Effector CD8-positive, alpha-beta T cell (primary cell): Measurements from ENCODE around the gene KCNC4.

Experiments used
- DNase-seq: peaks from one replicate; lab custom pipeline; 2025; lab: John Stamatoyannopoulos, UW

The KCNC4 gene

DNA sequence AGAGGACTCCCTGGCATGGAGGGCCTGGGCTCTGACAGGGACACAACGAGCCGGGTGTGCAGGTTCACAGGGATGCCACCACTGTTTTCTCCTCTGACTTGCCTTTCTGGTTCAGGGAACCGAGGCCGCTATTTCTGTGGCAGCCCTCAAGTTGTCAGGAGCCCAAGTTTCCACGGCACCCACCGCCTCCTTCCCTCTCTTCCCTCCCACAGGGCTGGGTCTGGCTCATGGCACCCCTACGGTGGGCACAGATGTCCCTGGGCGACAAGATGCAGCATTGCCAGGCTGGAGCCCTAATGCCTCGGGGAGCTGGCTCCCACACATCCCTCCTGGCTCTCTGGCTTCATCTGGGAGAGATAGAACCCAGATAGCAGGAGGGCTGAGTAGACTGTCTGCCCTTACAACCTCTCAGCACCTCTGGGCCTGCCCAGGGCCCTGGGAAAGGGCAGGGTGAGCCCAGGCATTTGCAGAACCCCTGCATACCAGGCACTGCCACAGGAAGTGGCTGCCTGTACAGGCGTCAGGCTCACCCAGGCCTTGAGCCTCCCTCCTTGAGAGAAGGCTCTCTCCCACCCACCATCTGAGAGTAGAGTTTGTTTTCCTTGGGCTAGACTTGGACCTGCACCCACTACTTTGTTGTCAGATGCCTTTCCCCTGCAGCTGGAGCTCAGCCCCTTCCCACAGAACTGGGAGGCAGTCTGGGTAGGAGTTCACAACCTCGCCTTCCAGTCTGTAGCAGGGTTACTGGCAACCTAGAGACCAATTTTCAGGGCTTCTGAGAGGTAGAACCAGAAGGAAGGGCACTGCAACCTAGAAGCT is 20.5 kb downstream of the KCNC4 start:
- no peak for DNase-seq

DNA sequence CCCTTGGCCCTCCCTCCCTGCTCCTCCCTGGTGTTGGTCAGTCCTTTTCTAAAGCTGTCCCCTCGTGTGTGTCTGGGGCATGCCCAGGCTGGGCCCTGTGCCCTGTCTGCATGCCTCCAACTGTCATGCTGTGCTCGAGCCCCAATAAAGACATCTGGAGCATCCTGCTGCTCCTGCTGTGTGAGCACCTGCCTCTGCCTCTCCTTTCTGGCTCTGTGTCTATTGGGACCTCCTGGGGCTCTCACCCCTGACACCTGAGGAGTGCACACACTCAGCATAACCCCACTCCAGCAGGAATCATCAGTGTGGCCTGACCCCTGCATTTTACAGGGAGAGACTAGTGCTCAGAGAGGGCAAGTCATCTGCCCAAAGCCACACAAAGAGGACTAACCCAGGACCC is 23.7 kb downstream of the KCNC4 start:
- no peak for DNase-seq

DNA sequence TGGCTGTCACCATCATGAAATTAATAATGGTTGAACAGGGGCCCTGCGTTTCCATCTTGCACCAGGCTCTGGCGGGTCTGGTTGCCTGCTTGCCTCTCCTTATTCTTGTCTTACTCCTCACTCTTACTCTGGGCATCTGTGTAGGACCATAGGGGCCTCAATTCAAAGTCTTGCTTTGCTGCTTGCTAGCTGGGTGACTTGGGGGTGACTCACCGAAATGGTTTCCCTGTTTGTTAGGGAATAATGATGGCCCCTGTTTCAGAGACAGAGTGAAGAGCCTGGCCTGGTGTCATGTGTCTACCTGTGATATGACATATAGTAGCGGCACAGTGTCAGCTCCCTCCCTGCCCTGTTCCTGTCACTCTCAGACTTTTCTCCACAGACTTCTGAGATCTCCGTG is 24.6 kb downstream of the KCNC4 start:
- no peak for DNase-seq

DNA sequence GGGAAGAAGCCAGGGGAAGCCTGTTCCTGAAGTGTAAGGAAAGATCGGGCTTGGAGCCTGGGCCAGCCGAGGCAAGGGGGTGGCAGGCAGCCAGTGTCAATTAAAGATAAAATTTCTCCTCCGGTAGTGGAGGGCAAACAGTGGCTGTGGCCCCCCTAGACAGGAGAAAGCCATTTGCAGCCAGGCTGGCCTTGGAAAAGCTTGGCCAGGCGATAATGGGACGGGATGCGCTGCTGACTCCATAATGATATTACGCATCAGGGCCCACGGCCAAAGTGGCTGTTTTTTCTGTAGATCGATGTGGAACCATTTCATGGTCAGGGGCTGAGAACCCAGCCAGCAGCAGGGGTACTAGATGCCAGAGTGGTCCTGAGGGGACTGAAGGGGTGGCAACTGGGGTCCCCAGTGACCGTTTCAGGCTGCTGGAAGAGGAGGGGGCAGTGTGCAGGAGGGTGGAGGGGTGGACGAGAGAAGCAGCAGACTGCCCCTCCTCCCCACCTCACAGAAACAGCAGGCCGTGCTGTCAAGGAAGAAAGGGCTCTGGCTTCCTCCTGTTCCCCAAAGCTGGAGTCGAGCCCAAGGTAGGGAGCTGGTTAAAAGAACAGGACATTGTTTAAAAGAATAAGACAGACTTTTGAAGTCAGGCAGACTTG is 25.2 kb downstream of the KCNC4 start:
- DNase-seq, result no peak

DNA sequence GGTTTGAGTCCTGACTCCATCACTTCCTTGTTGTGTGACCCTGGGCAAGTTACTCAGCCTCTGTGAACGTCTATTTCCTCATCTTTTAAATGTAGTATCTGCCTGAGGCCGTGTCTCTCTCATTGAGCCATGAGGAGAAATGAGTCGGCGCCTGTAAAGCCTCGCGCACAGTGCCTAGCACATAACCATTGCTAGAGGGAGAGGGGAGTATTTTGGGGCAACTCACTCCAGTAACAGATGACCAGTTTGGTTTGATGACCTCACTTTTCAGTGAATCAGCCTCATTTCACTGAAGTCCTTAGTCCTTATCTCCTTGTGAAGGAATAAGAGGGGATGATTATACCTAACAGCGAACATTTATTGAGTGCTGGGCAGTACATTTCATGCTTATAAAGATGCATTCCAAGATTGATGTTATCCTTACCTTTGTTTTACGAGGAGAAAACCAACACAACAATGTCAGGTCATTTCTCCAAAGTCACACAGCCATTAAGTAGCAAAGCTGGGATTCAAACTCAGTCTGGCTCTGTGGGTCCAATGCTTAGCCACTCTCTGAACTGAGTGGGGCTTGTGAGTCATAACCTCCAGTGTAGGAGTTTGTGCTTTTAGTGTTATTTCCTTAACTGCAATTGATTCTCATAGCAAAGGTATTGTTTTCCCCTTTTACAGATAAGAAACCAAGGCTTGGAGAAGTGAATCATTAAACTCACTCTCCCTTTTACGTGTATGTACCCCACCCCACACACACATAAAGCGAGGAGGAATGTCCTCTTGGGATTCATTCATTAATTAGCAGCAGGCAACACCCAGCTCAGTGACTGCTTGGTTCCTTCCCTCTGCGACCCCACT is 25.9 kb downstream of the KCNC4 start:
- no peak for DNase-seq

DNA sequence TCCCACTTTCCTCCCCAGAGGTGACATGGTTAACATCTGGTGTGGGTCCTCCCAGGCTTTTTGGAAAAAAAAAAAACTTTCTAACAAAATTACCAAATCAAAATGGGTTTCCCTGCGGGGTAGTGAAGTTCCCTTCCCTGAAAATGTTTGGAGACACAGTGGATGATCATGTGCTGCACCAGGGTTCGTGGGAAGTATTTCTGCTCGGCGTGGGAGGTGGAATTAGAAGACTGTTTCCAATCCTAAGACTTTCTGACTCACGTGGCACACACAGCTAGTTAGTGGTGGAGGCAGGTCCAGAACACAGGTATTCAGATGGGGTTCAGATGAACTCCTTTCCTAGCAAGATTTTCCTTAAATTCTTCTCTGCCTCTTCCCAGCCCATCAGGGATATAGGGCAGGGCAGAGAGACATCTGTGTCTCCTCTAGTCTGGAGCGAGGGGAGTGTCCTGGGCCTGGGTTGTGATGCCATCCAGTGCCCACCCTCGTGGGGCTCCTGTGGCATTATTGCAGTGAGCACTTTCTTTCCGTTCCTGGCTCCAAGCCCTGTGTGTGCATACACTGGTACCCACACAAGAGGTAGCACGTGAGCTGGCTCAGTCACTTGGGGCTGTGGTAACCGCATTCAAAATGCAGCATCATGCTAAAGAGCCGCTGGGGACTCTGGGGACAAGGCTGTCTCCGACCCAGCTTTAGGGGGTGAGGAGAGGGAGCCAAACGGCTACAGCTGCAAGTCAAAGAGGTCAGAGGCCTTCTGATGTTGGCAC is 27.5 kb downstream of the KCNC4 start:
- DNase-seq, result no peak

DNA sequence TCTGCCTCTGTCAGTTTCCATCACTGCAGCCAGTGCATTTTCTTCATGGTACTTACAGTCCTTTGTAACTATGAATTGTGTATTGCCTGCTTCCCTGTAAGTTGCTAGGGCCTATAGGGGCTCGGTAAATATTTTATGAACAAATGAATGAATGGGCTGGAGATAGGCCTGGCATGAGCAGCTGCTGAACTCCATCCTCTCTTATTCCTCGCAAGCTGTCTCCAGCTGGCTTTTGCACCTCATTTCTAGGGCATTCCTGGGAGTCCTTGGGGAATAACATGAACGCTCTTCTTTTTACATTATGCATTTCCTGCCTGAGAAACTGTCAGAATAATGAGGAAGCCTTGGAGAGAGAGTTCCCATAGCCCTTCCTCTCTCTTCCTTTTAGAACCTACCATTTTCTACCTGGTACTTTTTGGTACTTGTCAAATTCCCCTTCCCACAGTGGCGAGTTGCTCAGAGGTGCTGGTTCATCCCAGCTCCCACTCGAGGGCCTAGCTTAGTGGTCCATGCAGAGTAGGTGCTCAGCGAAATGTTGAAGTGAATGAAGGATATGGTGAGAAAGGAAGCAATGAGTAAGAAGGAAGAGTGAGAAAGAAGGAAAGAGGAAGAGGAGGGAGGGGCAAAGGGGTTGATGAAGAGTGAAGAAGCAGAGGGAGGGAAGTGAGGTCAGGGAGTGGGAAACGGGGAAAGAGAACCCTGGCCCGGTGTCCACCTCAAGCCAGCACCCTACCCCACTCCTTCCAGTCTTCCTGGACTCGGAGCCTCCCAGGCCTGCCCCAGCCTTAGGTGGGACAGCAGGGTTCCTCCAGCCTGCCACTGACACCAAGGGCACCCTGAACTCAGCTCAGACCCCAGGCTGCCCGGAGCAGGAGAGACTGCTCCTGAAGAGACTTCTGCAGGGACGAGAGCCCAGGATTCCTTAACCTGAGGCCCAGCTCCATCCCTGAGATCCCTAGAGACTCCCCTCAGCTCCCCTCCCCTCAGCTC is 29.6 kb downstream of the KCNC4 start:
- DNase-seq, result no peak

DNA sequence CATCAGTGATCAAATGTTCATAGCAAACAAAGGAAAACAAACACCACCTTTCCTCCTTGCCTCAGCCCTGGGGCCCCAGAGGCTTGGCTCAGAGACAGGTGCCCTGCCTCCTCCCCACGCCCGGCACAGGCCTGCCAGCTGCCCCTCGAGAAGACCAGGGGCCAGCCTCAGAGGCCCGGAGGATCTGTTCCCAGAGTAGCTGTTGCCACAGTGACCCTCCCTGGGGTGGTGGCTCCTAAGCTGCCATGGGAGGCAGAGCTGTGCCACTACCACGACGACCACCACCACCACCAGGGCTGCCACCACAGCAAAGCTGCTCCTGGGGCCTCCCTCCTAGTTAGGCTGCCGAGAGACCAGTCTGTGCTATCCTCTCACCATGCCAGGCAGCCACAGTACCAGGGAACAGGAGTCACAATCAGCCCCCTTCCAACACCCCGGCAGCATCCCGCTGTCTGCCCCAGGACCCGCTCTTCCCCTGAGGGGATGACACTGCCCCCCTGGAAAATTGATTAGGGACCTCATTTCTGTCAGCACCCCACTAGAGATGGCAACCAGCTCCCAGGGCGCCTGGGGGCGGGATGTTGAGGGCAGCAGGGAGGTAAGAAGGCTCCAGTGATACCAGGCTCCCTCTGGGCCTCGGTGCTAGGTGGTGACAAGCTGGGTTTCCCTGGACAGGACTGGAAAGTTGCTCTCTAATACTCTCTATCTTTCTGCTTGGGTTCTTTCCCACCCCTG is 30.5 kb downstream of the KCNC4 start:
- DNase-seq, result no peak

DNA sequence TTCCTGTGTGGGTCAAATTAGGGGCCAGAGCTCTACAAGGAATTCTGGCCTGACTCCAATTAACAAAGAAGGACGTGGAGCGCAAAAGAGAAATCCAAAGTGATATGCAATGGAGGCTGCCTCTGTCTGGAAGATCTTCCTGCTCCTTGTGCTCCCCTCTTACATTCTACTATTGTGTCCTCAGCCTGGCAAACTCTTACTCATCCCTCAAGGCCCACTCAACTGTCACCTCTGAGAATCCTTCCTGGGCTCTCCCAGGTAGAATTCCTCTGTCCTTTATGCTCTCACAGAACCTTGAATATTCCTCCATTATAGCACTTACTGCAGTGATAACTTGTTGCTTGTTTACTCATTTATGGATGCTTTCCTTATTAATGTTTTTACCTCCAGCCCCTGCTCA is 31.4 kb downstream of the KCNC4 start:
- no peak for DNase-seq

DNA sequence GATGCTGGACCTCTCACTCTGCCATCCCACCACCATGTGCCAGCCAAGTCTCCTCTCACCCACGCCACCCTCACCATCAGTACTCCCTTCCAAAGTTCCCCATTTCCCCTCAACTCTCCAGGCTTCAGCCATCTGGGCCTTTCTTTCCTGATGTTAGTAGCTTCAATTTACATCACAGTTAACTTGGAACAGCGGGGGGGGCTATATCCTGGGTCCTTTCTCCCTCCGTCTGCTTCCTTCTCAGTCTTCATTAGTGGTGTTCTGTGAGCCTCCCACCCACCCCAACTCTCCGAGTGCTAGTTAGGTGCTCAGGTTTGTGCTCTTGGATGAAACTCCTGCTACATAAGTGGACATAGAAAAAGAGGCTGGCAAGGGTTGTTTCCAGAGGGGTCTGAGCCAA is 31.9 kb downstream of the KCNC4 start:
- DNase-seq, result no peak

DNA sequence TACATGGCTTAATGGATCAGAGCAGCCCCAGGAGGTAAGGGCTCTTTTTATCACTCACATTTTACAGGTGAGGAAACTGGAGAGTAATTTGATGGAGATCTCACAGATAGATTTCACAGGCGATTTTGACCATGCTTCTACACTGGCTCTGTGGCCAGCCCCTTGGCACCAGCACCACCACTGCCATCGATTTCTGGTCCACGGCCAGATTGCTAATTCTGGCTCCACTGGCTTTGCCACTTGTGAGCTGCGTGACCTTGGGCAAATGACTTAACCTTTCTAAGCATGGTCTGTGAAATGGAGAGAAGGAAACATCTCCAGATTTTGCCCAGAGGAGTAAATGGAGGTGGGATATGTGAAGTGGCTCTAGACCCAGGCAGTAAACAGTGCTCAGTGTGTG is 32.6 kb downstream of the KCNC4 start:
- no peak for DNase-seq

DNA sequence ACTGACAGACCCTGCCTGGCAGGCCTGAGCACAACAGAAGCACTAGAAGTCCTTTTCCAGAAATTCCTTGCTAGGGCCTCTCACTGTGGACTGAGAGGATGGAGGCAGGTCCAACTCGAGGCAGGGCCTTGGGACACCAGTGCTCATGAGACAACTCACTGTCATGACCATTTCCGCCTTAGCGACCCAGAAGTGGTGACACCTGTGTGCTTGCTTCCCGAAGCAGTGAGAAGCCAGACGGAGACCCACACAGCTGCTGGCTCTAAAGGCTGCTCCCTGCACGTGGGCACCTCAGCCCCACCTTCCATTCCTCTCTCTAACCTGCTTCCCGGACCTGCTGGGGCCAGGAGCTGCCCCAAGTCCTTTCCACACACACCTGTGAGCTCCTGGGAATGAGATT is 33.0 kb downstream of the KCNC4 start:
- no peak for DNase-seq

DNA sequence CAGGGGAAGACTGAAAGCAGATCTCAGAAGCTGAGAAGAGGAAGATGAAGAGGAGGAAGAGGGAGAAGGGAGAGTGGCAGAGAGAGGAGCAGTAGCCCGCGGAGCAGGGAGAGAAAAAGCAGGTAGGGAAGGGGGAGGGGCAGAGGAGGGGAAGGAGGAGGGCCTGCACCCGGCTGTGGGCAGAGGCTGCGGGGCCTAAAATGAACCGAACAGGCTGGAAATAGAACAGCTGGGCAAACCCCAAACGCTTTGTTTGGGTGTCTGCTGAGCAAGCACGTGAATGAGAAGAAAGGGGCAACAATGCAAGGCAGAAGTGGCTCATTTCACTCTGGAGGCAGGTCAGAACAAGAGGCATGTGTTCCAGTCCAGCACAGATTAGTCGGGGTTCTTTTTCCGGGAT is 33.5 kb downstream of the KCNC4 start:
- DNase-seq, result no peak

DNA sequence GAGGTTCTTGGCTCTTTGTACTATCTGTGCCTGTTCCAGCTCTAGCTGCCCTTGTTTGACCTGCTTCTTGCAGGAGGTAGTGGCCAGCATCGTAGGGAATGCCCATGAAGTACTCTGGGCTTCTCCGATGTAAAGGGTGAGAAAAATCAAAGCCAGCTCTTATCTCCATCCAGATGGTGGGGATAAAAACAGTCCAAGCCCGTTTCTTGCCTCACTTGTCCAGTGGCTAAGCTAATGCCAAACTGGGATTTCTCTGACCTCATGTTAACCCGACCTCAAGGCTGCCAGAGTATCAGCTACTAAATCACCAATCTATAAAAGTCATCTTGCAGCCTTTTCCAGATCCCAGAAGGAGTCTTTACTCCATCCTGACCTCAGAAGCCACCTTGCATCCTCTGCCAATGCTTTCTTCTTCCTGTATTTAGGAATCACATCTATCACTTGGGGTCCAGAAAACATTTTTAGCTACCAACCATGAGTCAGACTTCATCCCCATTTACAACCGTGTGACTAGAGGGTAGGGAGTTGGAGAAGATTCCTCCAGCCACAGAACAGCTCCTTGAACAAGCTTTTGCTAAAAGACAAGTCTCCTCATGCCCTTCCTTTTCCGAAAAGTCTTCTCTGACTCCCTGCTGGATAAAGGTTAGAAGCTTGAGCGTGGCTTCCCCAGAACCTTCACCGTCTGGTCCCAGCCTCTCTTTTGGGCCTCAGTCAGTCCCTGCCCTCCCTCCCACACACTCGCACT is 35.9 kb downstream of the KCNC4 start:
- DNase-seq, result no peak

DNA sequence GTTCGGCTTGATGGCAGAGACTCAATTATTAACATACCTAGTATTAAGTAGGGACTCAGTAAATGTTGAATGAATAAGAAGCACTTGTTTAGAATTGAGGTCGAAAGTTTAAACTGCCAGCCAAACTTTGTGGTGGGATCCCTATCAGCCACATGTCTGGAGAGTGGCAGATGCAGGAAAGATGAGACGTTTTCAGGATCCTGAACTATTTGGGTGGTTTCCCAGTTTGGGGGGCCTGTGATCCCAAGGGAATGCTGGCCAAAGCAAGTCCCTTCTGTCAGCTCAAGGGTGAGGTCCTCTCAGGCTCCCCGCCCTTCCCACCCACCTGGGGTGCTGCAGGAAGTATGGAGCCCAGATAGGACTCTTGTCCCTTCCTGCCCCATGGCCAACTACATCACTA is 38.6 kb downstream of the KCNC4 start:
- DNase-seq, result no peak

DNA sequence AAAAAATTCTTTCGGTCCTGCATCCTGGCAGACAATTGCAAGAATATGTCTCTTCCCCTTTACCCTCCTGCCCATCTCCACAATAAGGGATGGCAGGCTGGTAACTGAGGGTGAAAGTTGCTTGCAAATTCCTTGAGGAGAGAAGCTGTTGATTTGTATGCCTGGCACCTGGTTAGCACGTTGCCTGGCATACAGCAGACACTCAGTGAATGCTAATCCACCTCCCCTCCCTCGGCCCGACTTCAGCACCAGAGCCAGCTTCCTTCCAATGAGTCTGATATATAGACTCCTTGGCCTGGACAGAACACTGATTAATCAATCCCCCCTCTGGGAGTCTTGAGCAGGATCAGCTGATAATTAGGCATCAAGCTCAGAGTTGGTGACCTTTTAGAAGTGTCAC is 39.1 kb downstream of the KCNC4 start:
- no peak for DNase-seq

DNA sequence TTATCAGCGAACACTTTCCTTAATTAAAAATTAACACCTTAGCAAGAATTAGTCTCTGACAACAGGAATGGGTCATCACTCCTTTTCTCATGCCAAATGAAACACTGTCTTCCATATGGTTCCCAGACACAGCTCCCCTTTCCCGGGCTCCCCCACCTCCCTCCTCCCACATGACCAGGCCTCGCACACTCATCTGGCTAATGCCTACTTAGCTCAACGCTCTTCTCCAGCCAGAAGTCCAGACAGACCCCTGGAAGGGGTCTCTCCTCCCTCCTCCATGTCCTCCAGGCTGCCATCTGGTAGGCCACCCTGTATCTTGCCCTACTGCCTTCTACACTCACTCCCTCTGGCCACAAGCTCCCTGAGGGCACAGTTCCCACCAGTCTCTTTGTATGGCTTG is 39.9 kb downstream of the KCNC4 start:
- no peak for DNase-seq

DNA sequence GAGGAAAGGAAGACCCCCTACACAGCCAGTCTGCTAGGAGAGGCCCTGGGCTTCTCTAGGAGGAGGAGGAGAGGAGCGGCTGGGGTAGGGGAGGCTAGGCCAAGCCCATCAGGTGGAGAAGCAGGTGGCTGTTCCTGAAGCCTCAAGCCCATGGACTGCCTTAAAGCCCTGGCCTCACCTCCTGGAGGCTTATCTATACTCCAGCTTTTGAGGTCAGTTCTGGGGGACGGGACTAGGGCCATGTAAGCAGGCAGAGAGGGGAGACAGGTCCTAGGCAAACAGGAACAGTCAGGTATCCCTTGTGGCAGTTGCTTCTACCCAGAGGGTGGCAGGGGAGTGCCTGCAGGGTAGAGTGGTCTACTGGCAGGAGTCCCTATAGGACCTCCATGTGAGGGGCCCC is 40.6 kb downstream of the KCNC4 start:
- DNase-seq, result no peak

DNA sequence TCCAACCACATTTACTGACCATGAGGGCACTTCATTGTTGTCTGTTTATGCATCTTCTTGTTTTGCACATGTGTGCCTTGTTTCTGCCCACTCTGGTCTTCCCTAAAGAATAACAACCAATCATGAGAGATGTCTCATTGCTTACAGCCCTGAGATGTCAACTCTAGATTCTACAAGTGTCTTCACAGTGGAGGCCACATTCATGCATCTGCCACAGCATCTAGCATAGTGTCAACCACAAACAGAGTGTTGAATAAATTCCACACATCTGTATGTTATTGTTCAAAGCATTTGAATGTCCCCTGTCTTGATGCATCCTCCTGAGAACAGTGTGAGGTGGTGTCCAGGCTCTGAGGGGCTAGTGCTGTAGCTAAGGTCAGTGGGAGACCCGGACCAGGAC is 43.1 kb downstream of the KCNC4 start:
- no peak for DNase-seq
